NCI-H510A treated with DMSO at 0.1 percent for 48 hours (cell line): ENCODE measurements around the gene FAM228B.

Experiments used
- DNase-seq: peaks from one replicate; lab custom pipeline; 2025; lab: John Stamatoyannopoulos, UW

The FAM228B gene

DNA sequence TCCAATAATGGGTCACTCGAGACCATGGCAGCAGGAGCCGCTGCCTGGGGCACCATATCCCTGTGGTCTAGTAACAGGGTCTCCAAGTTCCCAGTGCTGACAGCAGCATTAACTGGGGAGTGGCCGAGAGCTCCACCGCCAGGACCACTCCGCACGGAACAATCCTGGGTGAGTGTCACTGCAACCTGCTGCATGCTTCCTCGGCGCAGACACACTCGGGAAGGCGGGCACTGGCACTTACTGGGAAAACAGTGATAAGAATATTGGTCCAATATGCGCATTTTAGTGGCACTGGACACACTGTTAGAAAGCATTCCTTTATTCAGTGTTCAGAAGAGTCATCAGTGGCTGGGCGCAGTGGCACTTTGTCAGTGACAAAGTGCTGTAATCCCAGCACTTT, 81.2 kb downstream of the FAM228B start:
- no peak for DNase-seq

DNA sequence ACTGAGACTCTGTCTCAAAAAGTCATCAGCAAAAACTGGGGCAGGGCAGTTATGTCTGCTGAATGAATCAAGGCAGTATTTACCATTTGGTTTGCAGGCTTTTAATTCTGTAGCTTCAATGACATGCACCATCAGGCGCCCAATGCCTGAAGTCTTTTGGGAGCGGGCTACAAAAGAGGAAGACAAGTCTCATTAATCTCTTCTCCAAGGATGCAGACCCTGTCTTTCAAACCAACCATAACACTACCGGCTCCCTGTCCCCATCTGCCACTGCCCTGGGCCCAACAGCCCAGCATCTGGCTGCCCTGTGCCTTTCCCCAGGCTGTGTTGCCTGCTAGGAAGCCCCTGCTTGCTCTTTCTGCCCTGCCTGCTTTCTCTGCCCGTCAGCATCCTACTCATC, 81.9 kb downstream of the FAM228B start:
- DNase-seq = no peak

DNA sequence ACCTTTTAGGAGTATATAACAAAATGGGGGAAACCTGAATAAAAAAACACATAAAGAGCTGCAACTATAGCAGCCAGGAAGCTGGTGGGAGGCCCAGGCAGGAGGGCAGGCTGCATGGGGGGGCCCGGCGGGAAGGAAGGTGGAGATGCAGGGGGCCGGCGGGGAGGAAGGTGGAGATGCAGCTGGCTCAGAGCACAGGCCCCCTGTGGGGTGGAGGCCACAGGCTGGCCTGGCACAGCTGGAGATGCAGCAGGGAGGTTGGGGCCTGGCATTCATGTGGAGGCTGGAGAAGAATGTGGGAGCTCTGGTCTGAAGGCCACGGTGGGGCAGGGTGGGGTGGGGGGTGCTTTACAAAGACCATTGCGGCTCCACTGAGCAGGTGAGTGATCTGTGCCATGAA, 83.0 kb downstream of the FAM228B start:
- no peak for DNase-seq

DNA sequence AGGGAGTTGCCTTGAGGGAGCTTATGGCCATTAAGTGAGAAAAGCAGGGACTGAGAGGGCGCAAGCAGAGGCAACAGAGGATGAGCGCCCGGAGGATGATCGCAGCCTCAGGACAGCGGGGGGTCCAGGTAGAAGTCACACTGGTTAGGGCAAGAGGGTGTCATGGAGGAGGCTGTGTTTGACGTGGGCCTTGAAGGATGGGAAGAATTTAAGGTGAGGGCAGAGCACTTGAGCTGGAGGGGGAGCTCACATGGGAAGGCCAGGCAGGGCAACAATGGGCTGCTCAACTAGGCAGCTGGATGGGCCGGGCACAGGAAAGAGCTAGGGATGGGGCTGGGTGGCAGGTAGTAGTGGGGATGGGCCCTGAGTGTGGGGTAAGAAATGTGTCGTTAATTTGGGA, 83.4 kb downstream of the FAM228B start:
- no peak for DNase-seq

DNA sequence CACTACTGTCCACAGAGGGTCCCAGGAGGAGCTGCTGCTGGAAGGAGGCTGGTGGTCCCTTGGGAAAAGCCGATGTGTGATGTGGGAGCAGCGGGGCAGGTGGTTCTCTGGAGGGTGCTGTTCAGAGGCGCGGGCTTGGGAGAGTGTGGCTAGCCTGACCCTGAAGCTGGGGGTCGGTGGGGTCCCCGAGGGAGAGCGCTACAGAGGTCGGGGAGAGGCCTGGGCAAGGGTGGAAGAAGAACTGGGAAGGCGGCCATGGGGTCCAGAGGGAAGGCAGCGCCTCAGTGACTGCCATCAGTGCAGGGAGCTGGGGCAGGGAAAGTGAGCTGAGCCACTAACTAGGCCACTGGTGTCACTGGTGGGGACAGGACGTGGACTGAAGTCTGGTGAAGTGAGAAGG, 84.1 kb downstream of the FAM228B start:
- DNase-seq = no peak

DNA sequence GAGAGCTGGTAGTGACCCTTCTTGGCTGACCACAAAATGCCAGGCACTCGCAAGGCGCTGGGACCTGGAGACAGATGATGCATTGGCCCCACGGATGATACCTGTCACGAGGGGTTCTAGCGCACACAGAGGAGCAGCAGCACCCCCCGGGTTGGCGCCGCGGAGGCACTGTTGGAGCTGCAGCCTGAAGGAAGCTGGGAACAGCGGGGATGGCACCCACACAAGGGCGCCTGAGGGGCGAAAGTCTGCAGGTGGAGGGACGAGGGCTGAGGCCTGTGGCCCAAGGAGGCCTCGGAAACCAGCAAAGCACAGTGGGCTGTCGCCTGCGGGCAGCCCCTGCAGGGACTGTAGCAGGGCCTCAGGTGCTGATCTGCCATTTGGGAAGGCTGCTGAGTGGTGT, 85.2 kb downstream of the FAM228B start:
- no peak for DNase-seq

DNA sequence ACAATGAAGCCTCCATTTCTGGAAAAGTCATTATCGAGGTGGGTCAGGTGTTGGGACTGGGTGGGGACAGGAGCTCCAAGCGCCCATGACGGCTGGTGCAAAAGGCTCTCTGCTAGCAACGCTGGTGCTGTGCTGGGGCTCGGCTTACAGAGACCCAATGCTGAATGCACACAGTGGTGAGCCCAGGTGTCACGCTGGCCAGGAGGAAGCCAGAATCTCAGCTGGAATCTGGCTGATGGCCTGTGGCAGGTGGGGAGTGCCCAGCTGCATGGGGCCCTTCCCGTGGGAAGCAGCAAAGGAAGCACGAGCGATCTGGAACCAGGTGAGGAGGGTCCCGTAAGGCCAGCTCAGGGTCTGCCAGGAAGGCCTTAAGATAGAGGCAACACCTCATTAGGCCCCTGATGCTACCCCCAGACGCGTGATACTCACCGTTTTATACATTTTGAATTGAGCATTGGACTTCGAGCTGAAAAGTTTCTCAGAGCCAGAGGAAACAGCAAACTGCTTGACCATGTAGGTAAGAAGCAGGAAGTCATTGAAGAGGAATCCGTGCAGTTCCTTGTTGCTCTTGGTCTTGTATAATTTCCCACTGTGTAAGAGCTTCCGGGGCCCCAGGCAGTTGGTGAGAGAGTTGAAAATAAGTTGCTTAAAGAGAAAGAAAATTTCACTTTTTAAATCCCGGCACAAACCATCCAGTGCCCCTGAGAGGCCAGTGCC, 86.3 kb downstream of the FAM228B start:
- no peak for DNase-seq

DNA sequence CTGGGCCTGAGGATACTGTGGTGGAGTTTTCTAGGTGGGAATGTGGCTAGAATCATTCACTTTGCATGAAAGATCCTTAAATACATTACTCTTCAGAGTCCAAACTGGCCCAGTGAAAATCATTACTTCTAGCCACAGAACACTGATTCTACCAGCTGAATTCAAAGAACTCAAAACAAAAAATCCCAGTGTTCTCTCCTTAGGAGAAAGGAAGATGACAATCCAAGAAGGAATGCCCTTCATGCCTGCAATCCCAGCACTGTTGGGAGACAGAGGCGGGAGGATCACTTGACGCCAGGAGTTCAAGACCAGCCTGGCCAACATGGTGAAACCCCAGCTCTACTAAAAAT, 86.8 kb downstream of the FAM228B start:
- no peak for DNase-seq

DNA sequence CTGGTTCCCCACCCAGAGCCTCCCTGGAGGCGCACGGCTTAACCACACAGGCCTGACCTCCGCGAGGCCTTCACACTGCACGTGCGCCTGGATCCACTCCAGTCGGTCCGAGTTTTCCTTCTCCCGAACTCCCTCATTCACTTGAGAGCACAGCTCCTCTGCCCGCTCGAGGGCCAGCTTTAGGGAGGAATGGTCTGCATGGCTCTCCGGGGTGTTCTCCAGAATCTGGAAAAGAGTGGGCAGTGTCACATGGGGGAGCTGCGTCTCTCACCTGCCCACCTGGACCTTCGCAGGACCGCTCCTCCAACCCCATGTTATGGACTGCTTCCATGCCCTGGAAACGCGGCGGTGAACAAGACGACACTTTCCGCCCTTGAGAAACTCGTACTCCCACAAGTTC, 87.5 kb downstream of the FAM228B start:
- no peak for DNase-seq

DNA sequence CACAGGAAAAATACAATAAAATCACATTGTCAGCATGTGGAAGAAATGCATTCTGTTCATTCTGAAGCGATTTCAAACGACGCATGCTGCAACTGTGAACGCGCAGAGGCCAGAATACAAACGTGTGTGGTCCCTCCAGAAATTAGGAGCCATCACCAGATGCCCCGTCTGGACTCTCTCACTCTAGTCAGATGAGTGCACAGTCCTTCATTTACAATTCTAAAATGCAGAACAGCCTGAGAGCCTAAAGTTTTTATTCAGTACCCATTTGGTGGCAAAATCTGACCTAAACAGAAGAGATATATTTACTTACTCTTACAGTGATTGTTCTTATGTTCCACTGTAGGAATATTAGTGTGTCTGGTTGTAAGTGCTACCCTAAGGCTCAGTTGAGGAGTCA, 88.1 kb downstream of the FAM228B start:
- DNase-seq = no peak

DNA sequence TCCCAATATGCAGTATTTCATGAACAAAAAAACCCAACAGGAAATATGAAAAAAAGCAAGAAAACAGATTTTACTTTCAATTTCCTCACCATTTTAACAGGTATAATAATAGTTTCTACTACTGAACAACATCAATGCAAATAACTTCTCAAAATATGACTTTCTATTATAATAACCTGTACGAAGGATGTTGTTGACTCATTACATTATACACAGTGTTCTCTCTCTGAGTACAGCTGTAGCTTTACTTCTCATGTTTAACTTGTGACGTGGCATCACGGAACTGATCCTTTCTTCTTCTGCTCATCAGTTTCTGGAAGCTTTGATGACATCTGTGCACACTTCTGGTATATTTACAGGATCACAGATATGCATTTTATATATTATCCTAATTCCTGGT, 91.6 kb downstream of the FAM228B start:
- no peak for DNase-seq
